ENCODE results near the gene FOXF1. TPM values are rescaled to one million over a fixed set of nuclear protein-coding genes. Genes with fewer than 3 reads are reported as not detected.

FOXF1 gene
- total and polyA plus RNA-seq, 12 donors, result 0.08 to 0.38 (median 0.22) TPM; not detected in 2

DNA sequence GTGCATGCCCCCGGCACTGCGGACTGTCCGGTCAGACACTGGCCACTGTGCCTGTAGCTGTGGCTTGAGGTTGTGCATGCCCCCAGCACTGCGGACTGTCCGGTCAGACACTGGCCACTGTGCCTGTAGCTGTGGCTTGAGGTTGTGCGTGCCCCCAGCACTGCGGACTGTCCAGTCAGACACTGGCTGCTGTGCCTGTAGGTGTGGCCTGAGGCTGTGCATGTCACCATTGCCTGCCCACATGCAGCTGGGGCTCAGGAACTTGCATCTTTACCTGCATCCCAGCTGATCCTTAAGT, 39.5 kb downstream of the FOXF1 start:
- 98 to 99% methylated on average over 7 of the region's 7 CpGs for WGBS, 2 donors
- TF ChIP-seq, protein P1, sequence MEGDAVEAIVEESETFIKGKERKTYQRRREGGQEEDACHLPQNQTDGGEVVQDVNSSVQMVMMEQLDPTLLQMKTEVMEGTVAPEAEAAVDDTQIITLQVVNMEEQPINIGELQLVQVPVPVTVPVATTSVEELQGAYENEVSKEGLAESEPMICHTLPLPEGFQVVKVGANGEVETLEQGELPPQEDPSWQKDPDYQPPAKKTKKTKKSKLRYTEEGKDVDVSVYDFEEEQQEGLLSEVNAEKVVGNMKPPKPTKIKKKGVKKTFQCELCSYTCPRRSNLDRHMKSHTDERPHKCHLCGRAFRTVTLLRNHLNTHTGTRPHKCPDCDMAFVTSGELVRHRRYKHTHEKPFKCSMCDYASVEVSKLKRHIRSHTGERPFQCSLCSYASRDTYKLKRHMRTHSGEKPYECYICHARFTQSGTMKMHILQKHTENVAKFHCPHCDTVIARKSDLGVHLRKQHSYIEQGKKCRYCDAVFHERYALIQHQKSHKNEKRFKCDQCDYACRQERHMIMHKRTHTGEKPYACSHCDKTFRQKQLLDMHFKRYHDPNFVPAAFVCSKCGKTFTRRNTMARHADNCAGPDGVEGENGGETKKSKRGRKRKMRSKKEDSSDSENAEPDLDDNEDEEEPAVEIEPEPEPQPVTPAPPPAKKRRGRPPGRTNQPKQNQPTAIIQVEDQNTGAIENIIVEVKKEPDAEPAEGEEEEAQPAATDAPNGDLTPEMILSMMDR (IDR thresholded peaks at IDR 0.05), result no peak
- intact Hi-C loops (cut with DNase I), result no loop called here
- Histone ChIP-seq H3K36me3 (peaks cover 0 to 74% (median 4%) of the 10 kb centered on the region in 9 donors), H3K27me3 (no peaks in the 10 kb centered on the region), H3K4me1 (peaks cover 0 to 36% (median 11%) of the 10 kb centered on the region in 9 donors), H3K27ac (no peak overlapping the region), H3K4me3 (no peak overlapping the region), H3K9me3 (no peaks in the 10 kb centered on the region)
- ATAC-seq (no peak), DNase-seq (no peak)

DNA sequence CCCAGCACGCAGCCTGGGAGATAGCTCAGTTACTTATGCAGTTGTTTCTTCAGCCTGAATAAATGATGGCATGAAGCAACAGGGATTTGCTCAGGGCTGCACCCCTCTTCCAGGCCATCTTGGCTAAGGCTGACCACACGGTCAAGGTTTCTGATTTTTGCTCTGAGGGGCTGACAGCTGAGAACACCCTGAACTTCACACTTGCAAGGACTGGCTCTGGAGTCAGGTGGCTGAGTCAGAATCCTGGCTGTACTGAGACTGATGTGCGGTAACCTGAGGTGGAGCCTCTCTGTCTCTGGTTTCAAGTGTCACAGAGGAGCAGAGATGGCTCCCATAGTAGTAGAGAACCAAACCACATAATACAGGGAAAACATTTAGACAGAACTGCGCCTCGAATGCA, 40.0 kb downstream of the FOXF1 start:
- ATAC-seq, result no peak
- Histone ChIP-seq H3K27ac (no peak overlapping the region), H3K4me1 (peaks cover 0 to 36% (median 12%) of the 10 kb centered on the region in 9 donors)

DNA sequence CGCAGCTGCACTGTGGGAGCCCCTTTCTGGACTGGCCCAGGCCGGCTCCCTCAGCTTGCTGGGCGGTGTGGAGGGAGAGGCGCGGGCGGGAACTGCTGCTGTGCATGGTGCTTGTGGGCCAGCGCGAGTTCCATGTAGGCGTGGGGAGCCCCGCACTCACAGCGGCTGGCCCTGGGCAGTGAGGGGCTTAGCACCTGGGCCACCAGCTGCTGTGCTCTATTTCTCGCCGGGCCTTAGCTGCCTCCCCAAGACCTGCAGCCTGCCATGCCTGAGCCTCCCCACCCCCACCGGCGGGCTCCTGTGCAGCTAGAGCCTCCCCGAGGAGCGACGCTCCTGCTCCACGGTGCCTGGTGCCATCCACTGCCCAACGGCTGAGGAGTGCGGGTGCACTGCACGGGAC, 43.0 kb downstream of the FOXF1 start:
- peaks cover 0 to 22% (median 12%) of the 10 kb centered on the region in 9 donors for H3K4me1 ChIP-seq
- intact Hi-C loops (cut with DNase I), result no loop called here
- H3K27me3 ChIP-seq, result peaks cover 0 to 9% (median 0%) of the 10 kb centered on the region in 7 donors
- no peak overlapping the region for H3K27ac ChIP-seq
- H3K4me3 ChIP-seq, result no peak overlapping the region
- H3K36me3 ChIP-seq, result peaks cover 0 to 39% (median 0%) of the 10 kb centered on the region in 9 donors
- ATAC-seq, result no peak
- TF ChIP-seq, protein P1 (IDR thresholded peaks at IDR 0.05), result no peak
- no peak for DNase-seq
- no peaks in the 10 kb centered on the region for H3K9me3 ChIP-seq
- 96 to 98% methylated on average over 22 of the region's 22 CpGs for WGBS, 2 donors

More for the DNA sequence above, 40.0 kb downstream of the FOXF1 start:
- 94 to 96% methylated on average over 5 of the region's 5 CpGs for WGBS, 2 donors
- DNase-seq, result no peak
- TF ChIP-seq, protein P1 (IDR thresholded peaks at IDR 0.05), result no peak
- intact Hi-C loops (cut with DNase I), result no loop called here
- peaks cover 0 to 70% (median 4%) of the 10 kb centered on the region in 9 donors for H3K36me3 ChIP-seq
- no peak overlapping the region for H3K4me3 ChIP-seq
- H3K27me3 ChIP-seq, result no peaks in the 10 kb centered on the region
- no peaks in the 10 kb centered on the region for H3K9me3 ChIP-seq

DNA sequence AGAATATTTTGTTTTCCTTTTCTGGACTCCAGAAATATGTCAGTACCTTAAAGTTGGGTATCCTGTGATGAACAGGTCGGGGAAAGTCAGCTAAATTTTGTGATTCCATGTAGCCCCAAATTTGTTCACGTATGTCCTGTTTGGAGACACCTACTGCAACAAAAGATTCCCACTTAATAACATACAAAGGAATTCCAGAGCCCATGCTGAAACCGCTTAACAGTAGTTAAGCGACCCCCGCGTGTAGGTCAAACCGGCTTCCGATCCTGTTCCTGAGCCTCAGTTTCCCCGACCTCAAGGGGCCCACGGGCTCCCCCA, 44.2 kb downstream of the FOXF1 start:
- intact Hi-C loops (cut with DNase I), result no loop called here

More for the DNA sequence above, 44.2 kb downstream of the FOXF1 start:
- peak in 3 of 8 donors; percentile 2 to 7 (median 3) for ATAC-seq
- Histone ChIP-seq H3K4me3 (peak overlapping the region; percentile 68 to 99 (median 88)), H3K4me1 (peaks cover 0 to 22% (median 12%) of the 10 kb centered on the region in 9 donors), H3K27ac (peak overlapping the region; percentile 14 to 96 (median 90)), H3K27me3 (peaks cover 0 to 17% (median 7%) of the 10 kb centered on the region in 7 donors), H3K9me3 (no peaks in the 10 kb centered on the region), H3K36me3 (peaks cover 0 to 27% (median 0%) of the 10 kb centered on the region in 9 donors)
- TF ChIP-seq, protein P1 (IDR thresholded peaks at IDR 0.05), result no peak
- no peak for DNase-seq
- WGBS, 2 donors, result 6 to 8% methylated on average over 10 of the region's 10 CpGs
